HG02884 (cell line): ENCODE data around the gene IGLON5.

Experiments
- ATAC-seq: cut with Tn5 transposase; IDR thresholded peaks from one replicate; pipeline ENCODE4 v1.9.1; 2021; ENCODE audit warnings: mild to moderate bottlenecking, moderate library complexity; ENCODE audit not compliant: unreplicated experiment

Gene IGLON5

GRCh38 chr19:51361239-51361638 lies 49.8 kb downstream of the IGLON5 start:
- ATAC-seq, result no peak

- no peak for ATAC-seq
Measured at GRCh38 chr19:51364200-51365106, 53.0 kb downstream of the IGLON5 start.

GRCh38 chr19:51365211-51365964 lies 53.9 kb downstream of the IGLON5 start:
- ATAC-seq, result no peak

- no peak for ATAC-seq
Measured at GRCh38 chr19:51365965-51366388, 54.5 kb downstream of the IGLON5 start, which contains the start of gene ETFB. ETFB (minus strand) TSS chr19:51366388; CDS start chr19:51366326, 62 bp downstream.

- no peak for ATAC-seq
Measured at GRCh38 chr19:51366389-51367254, 55.2 kb downstream of the IGLON5 start.

GRCh38 chr19:51367255-51367564 lies 55.8 kb downstream of the IGLON5 start:
- no peak for ATAC-seq

GRCh38 chr19:51367565-51368365 lies 56.3 kb downstream of the IGLON5 start:
- ATAC-seq, result peak; percentile 78

- no peak for ATAC-seq
Measured at GRCh38 chr19:51368366-51369282, 57.2 kb downstream of the IGLON5 start, which contains the start of gene CLDND2. CLDND2 (minus strand) TSS chr19:51369003; CDS start chr19:51368577, 426 bp downstream.

GRCh38 chr19:51370230-51370629 lies 58.8 kb downstream of the IGLON5 start:
- no peak for ATAC-seq

GRCh38 chr19:51371186-51371690 lies 59.8 kb downstream of the IGLON5 start:
- ATAC-seq, result no peak

- no peak for ATAC-seq
Measured at GRCh38 chr19:51372021-51372648, 60.7 kb downstream of the IGLON5 start.

- ATAC-seq, result no peak
Measured at GRCh38 chr19:51372649-51373504, 61.4 kb downstream of the IGLON5 start, which contains the start of gene NKG7. NKG7 (minus strand) TSS chr19:51372654; CDS start chr19:51372535, 119 bp downstream.

- ATAC-seq, result no peak
Measured at GRCh38 chr19:51375504-51376221, 64.2 kb downstream of the IGLON5 start.

GRCh38 chr19:51377422-51377821 lies 66.0 kb downstream of the IGLON5 start:
- ATAC-seq, result no peak

- ATAC-seq, result no peak
Measured at GRCh38 chr19:51380379-51380778, 68.9 kb downstream of the IGLON5 start.
